ENCODE results near the gene ARL15. TPM values are rescaled to one million over a fixed set of nuclear protein-coding genes. Genes with fewer than 3 reads are reported as not detected.

The ARL15 gene
- polyA plus RNA-seq, 2 donors = 4.0 to 7.8 TPM

DNA sequence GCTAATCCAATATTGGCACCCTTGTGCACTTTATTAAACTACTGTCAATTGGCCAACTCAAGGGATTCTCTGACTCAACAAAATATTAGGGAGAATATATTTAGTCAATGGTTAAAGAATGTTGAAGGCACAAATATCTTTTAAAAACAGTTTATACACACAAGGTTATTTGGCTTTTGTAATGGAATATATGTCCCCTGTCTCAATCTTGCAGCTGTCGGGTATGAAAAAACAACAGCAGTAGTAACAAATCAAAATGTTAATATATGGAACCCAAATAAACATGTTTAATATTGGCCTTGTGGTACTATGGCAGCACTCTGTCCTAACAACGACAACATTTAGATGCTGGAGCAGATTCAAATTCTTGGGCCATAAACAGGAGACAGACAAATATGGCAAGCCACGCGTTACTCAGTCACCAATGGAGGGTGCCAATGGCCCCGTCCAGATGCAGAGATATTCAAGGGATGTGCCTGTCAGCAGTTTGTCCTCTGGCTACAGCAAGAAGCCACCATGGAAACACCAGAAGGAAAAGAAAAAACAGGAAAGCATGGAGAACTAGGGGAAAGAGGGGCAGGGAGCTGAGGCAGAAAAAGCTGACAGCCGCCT is 408.0 kb downstream of the ARL15 start:
- peaks cover 0 to 2% of the 10 kb centered on the region in 2 donors for H3K4me1 ChIP-seq (ENCODE audit: control insufficient read depth in 2 of 2, insufficient read depth in 2 of 2, low read length in 1 of 2)
- no peaks in the 10 kb centered on the region for H3K36me3 ChIP-seq (ENCODE audit: control insufficient read depth in 2 of 2, insufficient read depth in 2 of 2, low read length in 1 of 2)
- H3K4me3 ChIP-seq (ENCODE audit: low read depth in 1 of 2, low read length in 2 of 2) = no peak overlapping the region
- H3K27me3 ChIP-seq (ENCODE audit: control insufficient read depth in 1 of 2, insufficient read depth in 2 of 2, low read length in 2 of 2) = no peaks in the 10 kb centered on the region
- no peaks in the 10 kb centered on the region for H3K9me3 ChIP-seq (ENCODE audit: control insufficient read depth in 2 of 2, insufficient read depth in 1 of 2, low read depth in 1 of 2, low read length in 1 of 2)
- no peak overlapping the region for H3K27ac ChIP-seq (ENCODE audit: low read depth in 2 of 2, low read length in 1 of 2)
- 71 to 74% methylated on average over 6 of the region's 6 CpGs for whole genome bisulfite sequencing, 2 donors

DNA sequence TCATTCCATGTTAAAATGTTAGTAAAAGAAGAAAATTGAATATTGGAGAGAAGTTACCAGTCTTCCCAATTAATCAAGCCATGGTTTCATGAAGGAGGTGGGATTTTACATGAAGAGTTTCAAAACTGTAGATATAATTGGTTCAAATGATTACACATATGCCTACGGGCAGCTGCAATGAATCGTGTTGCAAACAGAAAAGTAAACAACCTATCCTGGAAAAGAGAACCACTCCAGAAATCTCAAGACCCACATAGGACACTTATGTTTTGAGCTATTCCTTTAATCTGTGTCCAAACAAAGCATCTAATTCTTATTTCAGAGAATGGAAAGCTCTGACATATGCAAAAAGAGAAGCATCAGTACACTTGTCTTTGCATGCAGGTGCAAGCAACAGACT is 409.7 kb downstream of the ARL15 start:
- 39 to 55% methylated on average over 2 of the region's 2 CpGs for WGBS, 2 donors
- Histone ChIP-seq H3K36me3 (ENCODE audit: control insufficient read depth in 2 of 2, insufficient read depth in 2 of 2, low read length in 1 of 2) (no peaks in the 10 kb centered on the region), H3K27ac (ENCODE audit: low read depth in 2 of 2, low read length in 1 of 2) (no peak overlapping the region), H3K4me1 (ENCODE audit: control insufficient read depth in 2 of 2, insufficient read depth in 2 of 2, low read length in 1 of 2) (peaks cover 0 to 2% of the 10 kb centered on the region in 2 donors), H3K9me3 (ENCODE audit: control insufficient read depth in 2 of 2, insufficient read depth in 1 of 2, low read depth in 1 of 2, low read length in 1 of 2) (no peaks in the 10 kb centered on the region), H3K4me3 (ENCODE audit: low read depth in 1 of 2, low read length in 2 of 2) (no peak overlapping the region), H3K27me3 (ENCODE audit: control insufficient read depth in 1 of 2, insufficient read depth in 2 of 2, low read length in 2 of 2) (no peaks in the 10 kb centered on the region)

- 56 to 66% methylated on average over 3 of the region's 3 CpGs for WGBS, 2 donors
Observed at GRCh38 chr5:53895091-53895683, 415.2 kb downstream of the ARL15 start.

GRCh38 chr5:53893626-53894025 is 416.7 kb downstream of the ARL15 start:
- H3K27me3 ChIP-seq (ENCODE audit: control insufficient read depth in 1 of 2, insufficient read depth in 2 of 2, low read length in 2 of 2) = no peaks in the 10 kb centered on the region
- WGBS, 2 donors = 63 to 84% methylated on average over 1 of the region's 1 CpG
- H3K36me3 ChIP-seq (ENCODE audit: control insufficient read depth in 2 of 2, insufficient read depth in 2 of 2, low read length in 1 of 2) = no peaks in the 10 kb centered on the region
- H3K9me3 ChIP-seq (ENCODE audit: control insufficient read depth in 2 of 2, insufficient read depth in 1 of 2, low read depth in 1 of 2, low read length in 1 of 2) = no peaks in the 10 kb centered on the region
- no peak overlapping the region for H3K4me3 ChIP-seq (ENCODE audit: low read depth in 1 of 2, low read length in 2 of 2)
- H3K4me1 ChIP-seq (ENCODE audit: control insufficient read depth in 2 of 2, insufficient read depth in 2 of 2, low read length in 1 of 2) = no peaks in the 10 kb centered on the region
- H3K27ac ChIP-seq (ENCODE audit: low read depth in 2 of 2, low read length in 1 of 2) = no peak overlapping the region

More at GRCh38 chr5:53895091-53895683, 415.2 kb downstream of the ARL15 start:
- no peak overlapping the region for H3K4me3 ChIP-seq (ENCODE audit: low read depth in 1 of 2, low read length in 2 of 2)
- H3K9me3 ChIP-seq (ENCODE audit: control insufficient read depth in 2 of 2, insufficient read depth in 1 of 2, low read depth in 1 of 2, low read length in 1 of 2) = no peaks in the 10 kb centered on the region
- no peaks in the 10 kb centered on the region for H3K4me1 ChIP-seq (ENCODE audit: control insufficient read depth in 2 of 2, insufficient read depth in 2 of 2, low read length in 1 of 2)
- H3K27ac ChIP-seq (ENCODE audit: low read depth in 2 of 2, low read length in 1 of 2) = no peak overlapping the region
- H3K36me3 ChIP-seq (ENCODE audit: control insufficient read depth in 2 of 2, insufficient read depth in 2 of 2, low read length in 1 of 2) = no peaks in the 10 kb centered on the region
- H3K27me3 ChIP-seq (ENCODE audit: control insufficient read depth in 1 of 2, insufficient read depth in 2 of 2, low read length in 2 of 2) = no peaks in the 10 kb centered on the region

DNA sequence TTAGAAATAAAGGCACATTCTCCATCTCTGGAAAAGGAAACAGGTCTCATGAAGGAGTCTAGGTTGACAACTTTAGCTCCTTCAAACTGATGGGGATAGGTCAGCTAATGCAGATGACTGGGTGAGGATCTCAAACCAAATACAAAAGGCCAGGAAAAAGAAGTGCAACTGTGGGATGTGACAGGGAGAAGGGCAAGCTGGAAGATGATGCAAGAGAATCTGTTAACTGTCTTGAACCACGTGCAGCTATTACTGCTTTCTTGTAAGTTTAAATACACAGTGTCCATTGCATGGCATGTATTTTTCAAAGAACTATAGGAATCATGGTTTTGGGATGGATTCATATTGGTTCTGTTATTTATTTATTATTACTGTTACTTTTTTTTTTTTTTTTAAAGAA is 418.1 kb downstream of the ARL15 start:
- H3K36me3 ChIP-seq (ENCODE audit: control insufficient read depth in 2 of 2, insufficient read depth in 2 of 2, low read length in 1 of 2) = no peaks in the 10 kb centered on the region
- 79 to 92% methylated on average over 1 of the region's 1 CpG for WGBS, 2 donors
- no peaks in the 10 kb centered on the region for H3K4me1 ChIP-seq (ENCODE audit: control insufficient read depth in 2 of 2, insufficient read depth in 2 of 2, low read length in 1 of 2)
- H3K27me3 ChIP-seq (ENCODE audit: control insufficient read depth in 1 of 2, insufficient read depth in 2 of 2, low read length in 2 of 2) = no peaks in the 10 kb centered on the region
- no peak overlapping the region for H3K27ac ChIP-seq (ENCODE audit: low read depth in 2 of 2, low read length in 1 of 2)
- H3K4me3 ChIP-seq (ENCODE audit: low read depth in 1 of 2, low read length in 2 of 2) = no peak overlapping the region
- no peaks in the 10 kb centered on the region for H3K9me3 ChIP-seq (ENCODE audit: control insufficient read depth in 2 of 2, insufficient read depth in 1 of 2, low read depth in 1 of 2, low read length in 1 of 2)

DNA sequence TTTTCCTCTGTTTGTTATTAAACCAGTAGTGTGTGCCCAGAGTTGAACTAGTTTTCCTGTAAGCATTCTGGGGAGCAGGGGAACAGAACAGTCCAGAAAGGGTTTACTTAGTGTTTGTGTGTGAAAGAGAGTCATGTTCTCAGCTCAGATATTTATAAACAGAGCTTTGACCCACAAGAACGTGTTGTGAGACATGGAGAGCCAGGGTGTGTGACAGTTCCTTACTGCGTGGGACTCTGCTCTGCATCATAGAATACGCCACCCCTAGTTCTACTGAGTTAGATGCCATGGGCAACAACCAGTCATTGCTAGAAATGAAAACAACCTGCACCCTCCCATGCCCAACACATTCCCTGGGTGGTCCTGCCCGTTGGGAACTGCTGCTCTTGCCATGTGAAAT is 419.2 kb downstream of the ARL15 start:
- no peaks in the 10 kb centered on the region for H3K36me3 ChIP-seq (ENCODE audit: control insufficient read depth in 2 of 2, insufficient read depth in 2 of 2, low read length in 1 of 2)
- H3K27me3 ChIP-seq (ENCODE audit: control insufficient read depth in 1 of 2, insufficient read depth in 2 of 2, low read length in 2 of 2) = no peaks in the 10 kb centered on the region
- no peak overlapping the region for H3K4me3 ChIP-seq (ENCODE audit: low read depth in 1 of 2, low read length in 2 of 2)
- 60% methylated on average over 4 of the region's 4 CpGs for WGBS, 2 donors
- no peak overlapping the region for H3K27ac ChIP-seq (ENCODE audit: low read depth in 2 of 2, low read length in 1 of 2)
- H3K4me1 ChIP-seq (ENCODE audit: control insufficient read depth in 2 of 2, insufficient read depth in 2 of 2, low read length in 1 of 2) = no peaks in the 10 kb centered on the region
- H3K9me3 ChIP-seq (ENCODE audit: control insufficient read depth in 2 of 2, insufficient read depth in 1 of 2, low read depth in 1 of 2, low read length in 1 of 2) = no peaks in the 10 kb centered on the region

- Histone ChIP-seq H3K9me3 (ENCODE audit: control insufficient read depth in 2 of 2, insufficient read depth in 1 of 2, low read depth in 1 of 2, low read length in 1 of 2) (no peaks in the 10 kb centered on the region), H3K4me1 (ENCODE audit: control insufficient read depth in 2 of 2, insufficient read depth in 2 of 2, low read length in 1 of 2) (no peaks in the 10 kb centered on the region), H3K4me3 (ENCODE audit: low read depth in 1 of 2, low read length in 2 of 2) (no peak overlapping the region), H3K27me3 (ENCODE audit: control insufficient read depth in 1 of 2, insufficient read depth in 2 of 2, low read length in 2 of 2) (no peaks in the 10 kb centered on the region), H3K36me3 (ENCODE audit: control insufficient read depth in 2 of 2, insufficient read depth in 2 of 2, low read length in 1 of 2) (no peaks in the 10 kb centered on the region), H3K27ac (ENCODE audit: low read depth in 2 of 2, low read length in 1 of 2) (no peak overlapping the region)
- 90 to 91% methylated on average over 7 of the region's 7 CpGs for WGBS, 2 donors
Observed at GRCh38 chr5:53890490-53890889, 419.9 kb downstream of the ARL15 start.

DNA sequence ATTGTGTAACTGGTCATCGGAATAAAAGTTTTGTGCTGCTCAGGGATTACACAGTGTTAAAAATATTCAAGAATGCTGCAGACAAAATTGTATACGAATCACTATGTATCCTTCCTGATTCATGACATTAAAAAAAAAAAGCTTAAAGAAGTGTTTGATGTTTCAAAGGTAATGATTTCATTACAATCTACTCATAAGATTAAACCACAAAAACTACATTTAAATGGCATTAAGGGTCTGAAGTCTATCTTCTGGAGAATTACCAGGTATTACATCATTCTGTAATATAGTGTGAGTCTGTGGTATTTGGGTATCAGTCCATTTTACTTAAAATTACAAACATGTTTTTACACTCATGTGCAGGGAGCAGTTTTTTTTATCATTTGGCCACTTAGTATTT is 425.5 kb downstream of the ARL15 start:
- no peaks in the 10 kb centered on the region for H3K36me3 ChIP-seq (ENCODE audit: control insufficient read depth in 2 of 2, insufficient read depth in 2 of 2, low read length in 1 of 2)
- H3K27me3 ChIP-seq (ENCODE audit: control insufficient read depth in 1 of 2, insufficient read depth in 2 of 2, low read length in 2 of 2) = no peaks in the 10 kb centered on the region
- no peaks in the 10 kb centered on the region for H3K4me1 ChIP-seq (ENCODE audit: control insufficient read depth in 2 of 2, insufficient read depth in 2 of 2, low read length in 1 of 2)
- 67 to 78% methylated on average over 2 of the region's 2 CpGs for WGBS, 2 donors
- no peaks in the 10 kb centered on the region for H3K9me3 ChIP-seq (ENCODE audit: control insufficient read depth in 2 of 2, insufficient read depth in 1 of 2, low read depth in 1 of 2, low read length in 1 of 2)
- H3K27ac ChIP-seq (ENCODE audit: low read depth in 2 of 2, low read length in 1 of 2) = no peak overlapping the region
- no peak overlapping the region for H3K4me3 ChIP-seq (ENCODE audit: low read depth in 1 of 2, low read length in 2 of 2)

GRCh38 chr5:53884417-53884816 is 426.0 kb downstream of the ARL15 start:
- Histone ChIP-seq H3K27ac (ENCODE audit: low read depth in 2 of 2, low read length in 1 of 2) (no peak overlapping the region), H3K4me1 (ENCODE audit: control insufficient read depth in 2 of 2, insufficient read depth in 2 of 2, low read length in 1 of 2) (no peaks in the 10 kb centered on the region), H3K36me3 (ENCODE audit: control insufficient read depth in 2 of 2, insufficient read depth in 2 of 2, low read length in 1 of 2) (no peaks in the 10 kb centered on the region), H3K27me3 (ENCODE audit: control insufficient read depth in 1 of 2, insufficient read depth in 2 of 2, low read length in 2 of 2) (no peaks in the 10 kb centered on the region), H3K4me3 (ENCODE audit: low read depth in 1 of 2, low read length in 2 of 2) (no peak overlapping the region), H3K9me3 (ENCODE audit: control insufficient read depth in 2 of 2, insufficient read depth in 1 of 2, low read depth in 1 of 2, low read length in 1 of 2) (no peaks in the 10 kb centered on the region)
- 70 to 72% methylated on average over 14 of the region's 14 CpGs for WGBS, 2 donors

DNA sequence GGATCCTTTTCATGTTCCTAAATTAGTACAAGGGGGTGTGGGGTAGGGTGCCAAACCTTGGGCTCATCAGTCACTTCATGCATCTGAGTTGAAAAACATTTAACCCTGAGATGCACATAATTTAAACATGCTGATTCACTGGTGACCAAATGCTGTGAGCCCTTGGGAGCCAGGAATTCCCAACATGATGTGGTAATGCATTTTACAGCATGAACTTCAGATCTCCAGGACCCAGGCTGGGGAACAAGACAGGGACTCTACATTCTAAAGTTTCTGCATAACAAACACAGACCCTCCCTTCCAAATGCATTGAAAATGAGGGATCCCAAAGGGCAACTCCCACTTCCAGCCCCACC is 427.7 kb downstream of the ARL15 start:
- Histone ChIP-seq H3K36me3 (ENCODE audit: control insufficient read depth in 2 of 2, insufficient read depth in 2 of 2, low read length in 1 of 2) (no peaks in the 10 kb centered on the region), H3K4me3 (ENCODE audit: low read depth in 1 of 2, low read length in 2 of 2) (no peak overlapping the region), H3K4me1 (ENCODE audit: control insufficient read depth in 2 of 2, insufficient read depth in 2 of 2, low read length in 1 of 2) (no peaks in the 10 kb centered on the region), H3K27me3 (ENCODE audit: control insufficient read depth in 1 of 2, insufficient read depth in 2 of 2, low read length in 2 of 2) (no peaks in the 10 kb centered on the region), H3K27ac (ENCODE audit: low read depth in 2 of 2, low read length in 1 of 2) (no peak overlapping the region), H3K9me3 (ENCODE audit: control insufficient read depth in 2 of 2, insufficient read depth in 1 of 2, low read depth in 1 of 2, low read length in 1 of 2) (no peaks in the 10 kb centered on the region)

All from esophagus (tissue), 2 donors.